Heart left ventricle (tissue), 16 donors: ENCODE data around the gene TARBP1. TPM values are rescaled to one million over a fixed set of nuclear protein-coding genes. Genes with fewer than 3 reads are reported as not detected.

Source experiments
- ATAC-seq, 4 donors: fragments of 200-7000 bp; cut with Tn5 transposase; one replicate each; pipeline ENCODE4 v1.9.1; 2020 to 2022; ENCODE audit warnings: moderate library complexity in 4 of 4, mild to moderate bottlenecking in 3 of 4, moderate number of reproducible peaks in 1 of 4
- DNase-seq, 5 donors: peaks; one replicate each; pipeline ENCODE4 v3.0.0-alpha.2; 2020
- H3K27ac ChIP-seq, 12 donors: fragments of 200-600 bp; sonication (generic) in 4 of 12; one replicate each; pipeline versions ENCODE4 v1.5.0 to v1.8.0; 2016 to 2022; ENCODE audit warnings: mild to moderate bottlenecking in 2 of 12
- H3K27me3 ChIP-seq, 9 donors: fragments of 200-600 bp; sonication (generic) in 2 of 9; one replicate each; pipeline versions ENCODE4 v1.5.1 to v1.8.0; 2016 to 2022; ENCODE audit warnings: mild to moderate bottlenecking in 3 of 9
- H3K36me3 ChIP-seq, 9 donors: fragments of 200-600 bp; sonication (generic) in 2 of 9; one replicate each; pipeline versions ENCODE4 v1.5.0 to v1.8.0; 2018 to 2022; ENCODE audit warnings: mild to moderate bottlenecking in 2 of 9
- H3K4me1 ChIP-seq, 12 donors: fragments of 200-600 bp; sonication (generic) in 4 of 12; one replicate each; pipeline versions ENCODE4 v1.5.0 to v1.8.0; 2016 to 2022; ENCODE audit warnings: mild to moderate bottlenecking in 3 of 12
- H3K4me3 ChIP-seq, 12 donors: fragments of 200-600 bp; sonication (generic) in 4 of 12; one replicate each; pipeline versions ENCODE4 v1.5.0 to v1.8.0; 2017 to 2022; ENCODE audit warnings: mild to moderate bottlenecking in 9 of 12, moderate library complexity in 4 of 12
- H3K9me3 ChIP-seq, 12 donors: fragments of 200-600 bp; sonication (generic) in 4 of 12; one replicate each; pipeline versions ENCODE4 v1.5.0 to v1.8.0; 2016 to 2022; ENCODE audit warnings: mild to moderate bottlenecking in 1 of 12
- CTCF ChIP-seq, 12 donors: fragments of 200-600 bp; sonication (generic) in 4 of 12; IDR thresholded peaks; one replicate each; pipeline versions ENCODE4 v1.5.0 to v1.8.0; 2018 to 2022; ENCODE audit warnings: antibody characterized with exemption in 12 of 12, mild to moderate bottlenecking in 5 of 12
- POLR2A ChIP-seq, 2 donors: fragments of 450-650 bp; IDR thresholded peaks; one replicate each; pipeline ENCODE4 v1.6.1; 2017; ENCODE audit warnings: antibody characterized with exemption in 2 of 2, mild to moderate bottlenecking in 2 of 2, moderate library complexity in 2 of 2
- WGBS, 4 donors: extraction: QIAGEN DNeasy Blood & Tissue Kit in 2 of 4; methylation state at CpG; one replicate each; pipeline versions ENCODE4 v1.1.5 to v1.1.7; 2013 to 2018; 5-methylcytosine and 5-hydroxymethylcytosine counted together
- intact Hi-C, 10 donors: fragments of 100-400 bp; cut with DNase I; formaldehyde crosslinking; loops; one replicate each; pipeline versions ENCODE4 v1.11.1 to v1.14.2; 2022
- long read RNA-seq, 3 donors: library from polyadenylated mRNA; unstranded; transcript quantifications; one replicate each; pipeline ENCODE4 v2.0.0, GENCODE V29; 2020 to 2021
- polyA plus RNA-seq, 2 donors: library from polyadenylated mRNA; stranded (reverse); fragments of 200-250 nt; gene quantifications; one replicate each; pipeline ENCODE4 v1.2.3, GENCODE V29; 2013
- total RNA-seq, 9 donors: library from RNA; depleted of rRNA in 2 of 9; stranded (reverse); fragments of >200 nt in 2 of 9; fragmentation: NEBNext Ultra II Directional in 3 of 9; extraction: Animal tissue kit (Norgen Biotek cat#: 25700) in 3 of 9; gene quantifications; one replicate each; pipeline versions ENCODE4 v1.1.0 to v1.2.4, GENCODE V29; 2016 to 2023
- donor health status: ischemic (EF 13 %, LVEDD 7.1; RV severe dilation, severe dysfunction).
- donor health status: healthy with polysubstance abuse.
- donor health status: DM: no; HTN: yes; CAD: no.
- donor health status: DM: no; HTN: no; CAD: no.
- donor health status: ischemic (EF 25% LVEDD 6.9; RV normal size, moderate dysfunction).
- donor health status: ischemic (EF 25% LVEDD 5.7; RV mildly dilated, moderate dysfunction).
- donor health status: healthy.
- donor health status: DM: yes; HTN: yes; CAD: no.
- donor health status: ischemic (EF 35%, LVEDD 5.7; RV mildly dilated, moderate dysfunction).
- donor health status: nonischemic (EF 11% LVEDD 7.7; RV severe dilation, severe dysfunction).
- donor health status: DM: yes; HTN: yes; CAD: no.
- donor health status: PGD.
- donor health status: ischemic (EF 29% LVEDD 5.4; RV normal size, mild dysfunction).
- donor health status: nonischemic (EF 23%, LVEDD 6.1; RV moderate dilation, normal function).

The TARBP1 gene
- 10 to 100 TPM in 4 of 9 donors, 1 to 10 TPM in 5; 7.1 to 18.2 (median 9.9) TPM for total RNA-seq
- 10 to 100 TPM in 1 of 2 donors, 1 to 10 TPM in 1; 4.8 to 15.9 TPM for polyA plus RNA-seq
- long read RNA-seq, donor 1, full-length matches to known transcripts: 4 of 22 reads
- long read RNA-seq, donor 1, partial matches to known transcripts: 3 of 22 reads
- long read RNA-seq, donor 1, other reads (novel, unspliced or antisense): 15 of 22 reads
- long read RNA-seq, donor 2, partial matches to known transcripts: 1 of 1 reads
- long read RNA-seq, donor 2, other reads (novel, unspliced or antisense): 0 of 1 reads
- long read RNA-seq, donor 3, full-length matches to known transcripts: 8 of 21 reads
- long read RNA-seq, donor 3, partial matches to known transcripts: 1 of 21 reads
- long read RNA-seq, donor 3, other reads (novel, unspliced or antisense): 12 of 21 reads

GRCh38 chr1:234478481-234479309, at the start of gene TARBP1:
Gene TARBP1, minus strand, starts transcription at chr1:234479179. Its CDS starts 76 bp downstream, at chr1:234479103.
- ATAC-seq (peak; percentile 81 to 93 (median 86)), DNase-seq (peak; percentile 68 to 87 (median 72))
- H3K4me1 ChIP-seq: peaks cover 0 to 37% (median 11%) of the 10 kb centered on the region in 12 donors
- peak in 1 of 2 donors; percentile 66 for TF ChIP-seq POLR2A (IDR thresholded peaks at IDR 0.05)
- peak in 6 of 12 donors; percentile 5 to 33 (median 22) for TF ChIP-seq CTCF (IDR thresholded peaks at IDR 0.05)
- H3K27me3 ChIP-seq: peaks cover 0 to 7% (median 0%) of the 10 kb centered on the region in 9 donors
- H3K9me3 ChIP-seq: no peaks in the 10 kb centered on the region
- WGBS, 4 donors: 0% methylated on average over 38 to 122 of the region's 122 CpGs
- H3K27ac ChIP-seq: peak within 1 kb of the TSS; percentile 71 to 97 (median 88)
- peak within 1 kb of the TSS; percentile 12 to 96 (median 82) for H3K4me3 ChIP-seq
- H3K36me3 ChIP-seq: no peaks in the 10 kb centered on the region
- intact Hi-C loops: loop anchor here in 1 of 10 donors (10.0 kb wide), 1 partner anchor 936 kb away; no protein-coding TSS in a partner anchor

- ATAC-seq: no peak
- Histone ChIP-seq H3K27ac (peak overlapping the region in 11 of 12 donors; percentile 41 to 99 (median 98)), H3K27me3 (no peaks in the 10 kb centered on the region), H3K36me3 (no peaks in the 10 kb centered on the region), H3K4me1 (peaks cover 9 to 83% (median 69%) of the 10 kb centered on the region in 12 donors), H3K9me3 (no peaks in the 10 kb centered on the region), H3K4me3 (peak overlapping the region in 1 of 12 donors; percentile 5)
- TF ChIP-seq CTCF (IDR thresholded peaks at IDR 0.05) (no peak), POLR2A (IDR thresholded peaks at IDR 0.05) (no peak)
- 37 to 53% (median 43%) methylated on average over 14 of the region's 14 CpGs for WGBS, 4 donors
- intact Hi-C loops: no loop called here
- peak in 3 of 5 donors; percentile 49 to 62 (median 55) for DNase-seq
These were observed 49.3 kb upstream of the TARBP1 start for GRCh38 chr1:234528074-234528865.

- no peaks in the 10 kb centered on the region for H3K36me3 ChIP-seq
- peak overlapping the region in 5 of 12 donors; percentile 6 to 99 (median 91) for H3K27ac ChIP-seq
- DNase-seq (no peak), ATAC-seq (no peak)
- no peaks in the 10 kb centered on the region for H3K9me3 ChIP-seq
- H3K27me3 ChIP-seq: no peaks in the 10 kb centered on the region
- peaks cover 11 to 83% (median 69%) of the 10 kb centered on the region in 12 donors for H3K4me1 ChIP-seq
- H3K4me3 ChIP-seq: no peak overlapping the region
- WGBS, 4 donors: 83 to 87% (median 85%) methylated on average over 6 of the region's 6 CpGs
- TF ChIP-seq POLR2A (IDR thresholded peaks at IDR 0.05): no peak
- no peak for TF ChIP-seq CTCF (IDR thresholded peaks at IDR 0.05)
- intact Hi-C loops: no loop called here
These were observed 48.4 kb upstream of the TARBP1 start for GRCh38 chr1:234527346-234527745.
